Activated naive CD8-positive, alpha-beta T cell treated with anti-CD3 and anti-CD28 coated beads, Interleukin-2, amount 50 U/mL, for 24 hours (primary cell): Measurements from ENCODE around the gene SGCG.

Experiments used
- ATAC-seq: fragments of 150-1000 bp; cut with Tn5 transposase; one replicate; pipeline ENCODE4 v1.10.0; 2021
- DNase-seq: peaks from one replicate; pipeline ENCODE4 v3.0.0; 2021
- H3K27ac Mint-ChIP-seq: one replicate; pipeline ENCODE4 v1.8.0; 2021; ENCODE audit warnings: mild to moderate bottlenecking, mixed read lengths
- H3K27me3 Mint-ChIP-seq: one replicate; pipeline ENCODE4 v1.8.0; 2021; ENCODE audit warnings: mixed read lengths
- H3K36me3 Mint-ChIP-seq: one replicate; pipeline ENCODE4 v1.8.0; 2021; ENCODE audit warnings: low read depth, mixed read lengths
- H3K4me1 Mint-ChIP-seq: one replicate; pipeline ENCODE4 v1.8.0; 2021; ENCODE audit warnings: mixed read lengths
- H3K4me3 Mint-ChIP-seq: one replicate; pipeline ENCODE4 v1.8.0; 2021; ENCODE audit warnings: mild to moderate bottlenecking, moderate library complexity, mixed read lengths
- H3K9me3 Mint-ChIP-seq: one replicate; pipeline ENCODE4 v1.8.0; 2021; ENCODE audit warnings: mixed read lengths

Gene SGCG

GRCh38 chr13:23330356-23330755 is 149.6 kb downstream of the SGCG start:
- peaks cover 55% of the 10 kb centered on the region for H3K9me3 Mint-ChIP-seq

GRCh38 chr13:23339225-23339624 is 158.4 kb downstream of the SGCG start:
- Mint-ChIP-seq H3K27ac (no peak overlapping the region), H3K4me3 (no peak overlapping the region), H3K9me3 (peaks cover 58% of the 10 kb centered on the region), H3K27me3 (no peaks in the 10 kb centered on the region), H3K36me3 (peaks cover 90% of the 10 kb centered on the region), H3K4me1 (no peaks in the 10 kb centered on the region)
- ATAC-seq (no peak), DNase-seq (no peak)

More at GRCh38 chr13:23330356-23330755, 149.6 kb downstream of the SGCG start:
- DNase-seq (no peak), ATAC-seq (no peak)
- H3K36me3 Mint-ChIP-seq, result peaks cover 46% of the 10 kb centered on the region
- no peaks in the 10 kb centered on the region for H3K4me1 Mint-ChIP-seq
- H3K27me3 Mint-ChIP-seq, result no peaks in the 10 kb centered on the region
- H3K4me3 Mint-ChIP-seq, result no peak overlapping the region
- H3K27ac Mint-ChIP-seq, result no peak overlapping the region

GRCh38 chr13:23344931-23345595 is 164.3 kb downstream of the SGCG start:
- peaks cover 89% of the 10 kb centered on the region for H3K36me3 Mint-ChIP-seq
- ATAC-seq (no peak), DNase-seq (no peak)
- H3K9me3 Mint-ChIP-seq, result peaks cover 14% of the 10 kb centered on the region
- no peaks in the 10 kb centered on the region for H3K27me3 Mint-ChIP-seq
- no peak overlapping the region for H3K27ac Mint-ChIP-seq
- H3K4me1 Mint-ChIP-seq, result peaks cover 2% of the 10 kb centered on the region
- no peak overlapping the region for H3K4me3 Mint-ChIP-seq

- H3K4me1 Mint-ChIP-seq, result peaks cover 2% of the 10 kb centered on the region
- H3K27me3 Mint-ChIP-seq, result no peaks in the 10 kb centered on the region
- H3K27ac Mint-ChIP-seq, result no peak overlapping the region
- no peak overlapping the region for H3K4me3 Mint-ChIP-seq
- H3K9me3 Mint-ChIP-seq, result peaks cover 13% of the 10 kb centered on the region
- ATAC-seq (no peak), DNase-seq (no peak)
- peaks cover 94% of the 10 kb centered on the region for H3K36me3 Mint-ChIP-seq
Measured at GRCh38 chr13:23347601-23348000, 166.8 kb downstream of the SGCG start.

- Mint-ChIP-seq H3K36me3 (peaks cover 95% of the 10 kb centered on the region), H3K27ac (no peak overlapping the region), H3K27me3 (no peaks in the 10 kb centered on the region), H3K4me1 (peaks cover 2% of the 10 kb centered on the region), H3K4me3 (no peak overlapping the region), H3K9me3 (peaks cover 9% of the 10 kb centered on the region)
- ATAC-seq, result no peak
- DNase-seq, result no peak
Measured at GRCh38 chr13:23348262-23349127, 167.7 kb downstream of the SGCG start.

GRCh38 chr13:23349161-23349897 is 168.6 kb downstream of the SGCG start:
- Mint-ChIP-seq H3K36me3 (peaks cover 92% of the 10 kb centered on the region), H3K9me3 (peaks cover 9% of the 10 kb centered on the region), H3K4me1 (peaks cover 2% of the 10 kb centered on the region), H3K27ac (no peak overlapping the region), H3K27me3 (no peaks in the 10 kb centered on the region), H3K4me3 (no peak overlapping the region)
- ATAC-seq (no peak), DNase-seq (no peak)

GRCh38 chr13:23350009-23350408 is 169.2 kb downstream of the SGCG start:
- no peak overlapping the region for H3K4me3 Mint-ChIP-seq

GRCh38 chr13:23352161-23352560 is 171.4 kb downstream of the SGCG start:
- Mint-ChIP-seq H3K36me3 (peaks cover 83% of the 10 kb centered on the region), H3K4me3 (no peak overlapping the region)

More at GRCh38 chr13:23350009-23350408, 169.2 kb downstream of the SGCG start:
- peaks cover 91% of the 10 kb centered on the region for H3K36me3 Mint-ChIP-seq
- DNase-seq (no peak), ATAC-seq (no peak)
- no peak overlapping the region for H3K27ac Mint-ChIP-seq
- peaks cover 2% of the 10 kb centered on the region for H3K4me1 Mint-ChIP-seq
- H3K9me3 Mint-ChIP-seq, result peaks cover 9% of the 10 kb centered on the region
- no peaks in the 10 kb centered on the region for H3K27me3 Mint-ChIP-seq

GRCh38 chr13:23354520-23354919 is 173.7 kb downstream of the SGCG start:
- no peak for ATAC-seq
- no peak overlapping the region for H3K27ac Mint-ChIP-seq
- no peak for DNase-seq
- H3K9me3 Mint-ChIP-seq, result peaks cover 4% of the 10 kb centered on the region
- no peaks in the 10 kb centered on the region for H3K4me1 Mint-ChIP-seq
- no peaks in the 10 kb centered on the region for H3K27me3 Mint-ChIP-seq
- H3K36me3 Mint-ChIP-seq, result peaks cover 72% of the 10 kb centered on the region
- H3K4me3 Mint-ChIP-seq, result no peak overlapping the region

More at GRCh38 chr13:23352161-23352560, 171.4 kb downstream of the SGCG start:
- Mint-ChIP-seq H3K27ac (no peak overlapping the region), H3K9me3 (peaks cover 9% of the 10 kb centered on the region), H3K27me3 (no peaks in the 10 kb centered on the region), H3K4me1 (peaks cover 2% of the 10 kb centered on the region)
- DNase-seq, result no peak
- ATAC-seq, result no peak

- no peak for DNase-seq
- H3K9me3 Mint-ChIP-seq, result peaks cover 4% of the 10 kb centered on the region
- no peak overlapping the region for H3K27ac Mint-ChIP-seq
- no peaks in the 10 kb centered on the region for H3K4me1 Mint-ChIP-seq
- H3K36me3 Mint-ChIP-seq, result peaks cover 58% of the 10 kb centered on the region
- no peaks in the 10 kb centered on the region for H3K27me3 Mint-ChIP-seq
- no peak overlapping the region for H3K4me3 Mint-ChIP-seq
- ATAC-seq, result no peak
Measured at GRCh38 chr13:23356368-23356767, 175.6 kb downstream of the SGCG start.

- Mint-ChIP-seq H3K36me3 (peaks cover 55% of the 10 kb centered on the region), H3K27ac (no peak overlapping the region), H3K4me1 (no peaks in the 10 kb centered on the region), H3K9me3 (peaks cover under 1% of the 10 kb centered on the region), H3K4me3 (no peak overlapping the region), H3K27me3 (no peaks in the 10 kb centered on the region)
- no peak for DNase-seq
- no peak for ATAC-seq
Measured at GRCh38 chr13:23357349-23357748, 176.6 kb downstream of the SGCG start.

- Mint-ChIP-seq H3K27me3 (no peaks in the 10 kb centered on the region), H3K9me3 (no peaks in the 10 kb centered on the region), H3K4me1 (no peaks in the 10 kb centered on the region), H3K4me3 (no peak overlapping the region), H3K27ac (no peak overlapping the region), H3K36me3 (peaks cover 49% of the 10 kb centered on the region)
- DNase-seq (no peak), ATAC-seq (no peak)
Measured at GRCh38 chr13:23359882-23360281, 179.1 kb downstream of the SGCG start.

- H3K27ac Mint-ChIP-seq, result no peak overlapping the region
- peaks cover 69% of the 10 kb centered on the region for H3K36me3 Mint-ChIP-seq
- no peaks in the 10 kb centered on the region for H3K9me3 Mint-ChIP-seq
- H3K4me1 Mint-ChIP-seq, result no peaks in the 10 kb centered on the region
- DNase-seq, result no peak
- H3K27me3 Mint-ChIP-seq, result no peaks in the 10 kb centered on the region
- no peak for ATAC-seq
- H3K4me3 Mint-ChIP-seq, result no peak overlapping the region
Measured at GRCh38 chr13:23365652-23366051, 184.9 kb downstream of the SGCG start.

GRCh38 chr13:23367907-23368306 is 187.1 kb downstream of the SGCG start:
- no peaks in the 10 kb centered on the region for H3K27me3 Mint-ChIP-seq
- no peak overlapping the region for H3K27ac Mint-ChIP-seq
- H3K4me1 Mint-ChIP-seq, result peaks cover 12% of the 10 kb centered on the region
- ATAC-seq (no peak), DNase-seq (no peak)
- no peaks in the 10 kb centered on the region for H3K9me3 Mint-ChIP-seq
- H3K36me3 Mint-ChIP-seq, result peaks cover 78% of the 10 kb centered on the region
- H3K4me3 Mint-ChIP-seq, result no peak overlapping the region
